CD14-positive monocyte (primary cell): ENCODE results near the gene DOHH. TPM values are rescaled to one million over a fixed set of nuclear protein-coding genes. Genes with fewer than 3 reads are reported as not detected.

Source experiments
- DNase-seq, 3 donors: peaks; one replicate each; pipeline ENCODE4 v3.0.0-alpha.2; 2011 to 2022
- H2AFZ ChIP-seq: 2 replicates; pipeline ENCODE4 v1.6.0; 2012; ENCODE audit warnings: mild to moderate bottlenecking, low read depth, low read length, inconsistent platforms; ENCODE audit not compliant: insufficient read depth, poor library complexity, severe bottlenecking
- H3K27ac ChIP-seq, 2 donors: 1 replicate in 1 of 2; 2 replicates in 1 of 2; pipeline ENCODE4 v1.5.1; 2012 to 2013; ENCODE audit warnings: low read length in 2 of 2, control low read depth in 1 of 2, inconsistent platforms in 1 of 2, low read depth in 1 of 2, mild to moderate bottlenecking in 1 of 2
- H3K27me3 ChIP-seq, 2 donors: one replicate each; pipeline versions ENCODE4 v1.6.0 to v1.6.1; 2011 to 2013; ENCODE audit warnings: low read length in 2 of 2; ENCODE audit not compliant: control insufficient read depth in 2 of 2, insufficient read depth in 2 of 2
- H3K36me3 ChIP-seq, 2 donors: replicated peaks in 1 of 2; 1 replicate in 1 of 2; 2 replicates in 1 of 2; pipeline versions ENCODE4 v1.5.1 to v1.6.1; 2012 to 2013; ENCODE audit warnings: low read length in 2 of 2, control low read depth in 1 of 2, inconsistent platforms in 1 of 2, mild to moderate bottlenecking in 1 of 2; ENCODE audit not compliant: insufficient read depth in 2 of 2, control insufficient read depth in 1 of 2
- H3K4me1 ChIP-seq, 2 donors: 1 replicate in 1 of 2; 2 replicates in 1 of 2; pipeline versions ENCODE4 v1.5.1 to v1.6.1; 2012 to 2013; ENCODE audit warnings: low read length in 2 of 2, control low read depth in 1 of 2, inconsistent platforms in 1 of 2, mild to moderate bottlenecking in 1 of 2, moderate library complexity in 1 of 2; ENCODE audit not compliant: insufficient read depth in 2 of 2, control insufficient read depth in 1 of 2
- H3K4me2 ChIP-seq: replicated peaks from 2 replicates; pipeline ENCODE3; 2012; ENCODE audit warnings: low read length, moderate library complexity, mild to moderate bottlenecking; ENCODE audit not compliant: poor library complexity, severe bottlenecking; ENCODE audit errors: extremely low read depth
- H3K4me3 ChIP-seq, 3 experiments: fragments of 200-600 bp in 1 of 3; sonication (generic) in 1 of 3; replicated peaks in 1 of 3; 1 replicate in 2 of 3; 2 replicates in 1 of 3; pipeline ENCODE4 v1.5.1; 2011 to 2013; ENCODE audit warnings: low read length in 3 of 3, mild to moderate bottlenecking in 3 of 3, control low read depth in 2 of 3, low read depth in 2 of 3, inconsistent platforms in 1 of 3, moderate library complexity in 1 of 3
- H3K79me2 ChIP-seq: 2 replicates; pipeline ENCODE4 v1.6.0; 2012; ENCODE audit warnings: mild to moderate bottlenecking, control low read depth, inconsistent platforms, low read length, moderate library complexity; ENCODE audit not compliant: insufficient read depth
- H3K9ac ChIP-seq: 2 replicates; pipeline ENCODE4 v1.6.0; 2017; ENCODE audit warnings: low read length, mild to moderate bottlenecking; ENCODE audit not compliant: insufficient read depth, poor library complexity, severe bottlenecking
- H3K9me3 ChIP-seq, 2 donors: replicated peaks in 1 of 2; 1 replicate in 1 of 2; 2 replicates in 1 of 2; pipeline versions ENCODE4 v1.5.1 to v1.6.1; 2012 to 2013; ENCODE audit warnings: low read length in 2 of 2, control low read depth in 1 of 2; ENCODE audit not compliant: control insufficient read depth in 1 of 2, insufficient read depth in 1 of 2
- H4K20me1 ChIP-seq: 2 replicates; pipeline ENCODE4 v1.6.0; 2012; ENCODE audit warnings: mild to moderate bottlenecking, low read length, control low read depth, moderate library complexity; ENCODE audit not compliant: insufficient read depth
- H3K27ac Mint-ChIP-seq, 7 donors: one replicate each; pipeline ENCODE4 v1.8.0; 2020; ENCODE audit warnings: mild to moderate bottlenecking in 7 of 7, mixed read lengths in 7 of 7, moderate library complexity in 6 of 7, inconsistent platforms in 2 of 7
- H3K27me3 Mint-ChIP-seq, 3 donors: one replicate each; pipeline ENCODE4 v1.8.0; 2021 to 2022; ENCODE audit warnings: low read depth in 3 of 3, mild to moderate bottlenecking in 3 of 3, mixed read lengths in 3 of 3, moderate library complexity in 3 of 3, inconsistent platforms in 1 of 3
- H3K36me3 Mint-ChIP-seq, 2 donors: one replicate each; pipeline ENCODE4 v1.8.0; 2020; ENCODE audit warnings: mixed read lengths in 2 of 2, inconsistent platforms in 1 of 2, mild to moderate bottlenecking in 1 of 2
- H3K4me1 Mint-ChIP-seq: one replicate; pipeline ENCODE4 v1.8.0; 2020; ENCODE audit warnings: mild to moderate bottlenecking, mixed read lengths
- H3K4me3 Mint-ChIP-seq, 2 donors: one replicate each; pipeline ENCODE4 v1.8.0; 2020; ENCODE audit warnings: mild to moderate bottlenecking in 2 of 2, mixed read lengths in 2 of 2, moderate library complexity in 1 of 2
- H3K9me3 Mint-ChIP-seq, 7 donors: one replicate each; pipeline ENCODE4 v1.8.0; 2020 to 2022; ENCODE audit warnings: mixed read lengths in 7 of 7, mild to moderate bottlenecking in 6 of 7, moderate library complexity in 6 of 7, inconsistent platforms in 2 of 7
- WGBS: methylation state at CpG from one replicate; pipeline ENCODE4 v1.1.5; 2013; ENCODE audit warnings: missing lambda C conversion rate; ENCODE audit not compliant: insufficient coverage; 5-methylcytosine and 5-hydroxymethylcytosine counted together
- intact Hi-C, 2 donors: fragments of 100-400 bp; cut with micrococcal nuclease; formaldehyde crosslinking; loops; one replicate each; pipeline versions ENCODE4 v1.15.0 to v1.15.1; 2023
- polyA plus RNA-seq, 3 donors: library from polyadenylated mRNA; depleted of rRNA in 1 of 3; unstranded in 2 of 3; stranded (reverse) in 1 of 3; fragments of 300-500 nt in 2 of 3; fragments of >200 nt in 1 of 3; fragmentation: Illumina TruSeq in 2 of 3; gene quantifications; 1 replicate in 2 of 3; 2 replicates in 1 of 3; pipeline ENCODE4 v1.2.3, GENCODE V29; 2012 to 2021
- TF ChIP-seq, protein P1 (sequence below): fragments of 200-600 bp; IDR thresholded peaks from one replicate; pipeline ENCODE4 v1.8.0; 2022; ENCODE audit warnings: antibody characterized with exemption, mild to moderate bottlenecking

DOHH gene
- polyA plus RNA-seq, 3 donors, result 3.7 to 4.2 (median 4.1) TPM

DNA sequence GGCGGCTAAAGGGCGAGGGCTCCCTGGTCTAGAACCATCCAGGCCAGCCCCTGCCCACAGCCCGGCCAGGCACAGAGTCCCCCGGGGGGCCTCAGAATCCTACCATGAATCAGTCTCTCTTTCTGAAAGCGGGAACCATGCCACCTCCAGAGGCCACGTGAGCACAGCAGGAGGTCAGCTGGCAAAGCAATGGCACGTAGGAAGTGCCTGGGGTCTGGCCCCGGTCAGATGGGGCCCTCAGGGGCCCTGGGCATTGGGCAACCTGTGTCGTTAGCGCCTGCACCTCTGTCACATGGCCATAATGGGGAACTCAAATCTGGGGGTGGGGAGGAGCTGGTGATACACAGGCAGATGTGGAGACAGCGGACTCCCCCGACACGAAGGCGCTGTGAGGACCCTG lies 48.1 kb upstream of the DOHH start:
- intact Hi-C loops, result loop anchor here (1.0 to 5.0 kb wide), 4 partner anchors 9 to 79 kb away; partner anchors contain the start of genes CACTIN (in 1 of the 2) and MFSD12 (in 1 of the 2)
- Histone ChIP-seq H2AFZ (no peak overlapping the region), H3K27ac (peak overlapping the region; percentile 89 to 98), H3K27me3 (no peaks in the 10 kb centered on the region), H3K4me2 (peak overlapping the region; percentile 66), H3K4me3 (peak overlapping the region in 1 of 3 experiments; percentile 44), H3K4me1 (peaks cover 49 to 61% of the 10 kb centered on the region in 2 donors), H3K79me2 (peaks cover 45% of the 10 kb centered on the region), H3K9ac (peak overlapping the region; percentile 54), H3K9me3 (no peaks in the 10 kb centered on the region), H3K36me3 (peaks cover 38 to 55% of the 10 kb centered on the region in 2 donors), H4K20me1 (peaks cover 48% of the 10 kb centered on the region)
- DNase-seq, result peak; percentile 94 to 96 (median 96)
- Mint-ChIP-seq H3K27ac (peak overlapping the region; percentile 93 to 99 (median 97)), H3K4me1 (peaks cover 46% of the 10 kb centered on the region), H3K9me3 (peaks cover 0 to 2% (median 0%) of the 10 kb centered on the region in 7 donors), H3K4me3 (peak overlapping the region; percentile 67 to 68), H3K27me3 (no peaks in the 10 kb centered on the region), H3K36me3 (peaks cover 37 to 49% of the 10 kb centered on the region in 2 donors)
- 20% methylated on average over 10 of the region's 14 CpGs for WGBS
- TF ChIP-seq, protein P1, sequence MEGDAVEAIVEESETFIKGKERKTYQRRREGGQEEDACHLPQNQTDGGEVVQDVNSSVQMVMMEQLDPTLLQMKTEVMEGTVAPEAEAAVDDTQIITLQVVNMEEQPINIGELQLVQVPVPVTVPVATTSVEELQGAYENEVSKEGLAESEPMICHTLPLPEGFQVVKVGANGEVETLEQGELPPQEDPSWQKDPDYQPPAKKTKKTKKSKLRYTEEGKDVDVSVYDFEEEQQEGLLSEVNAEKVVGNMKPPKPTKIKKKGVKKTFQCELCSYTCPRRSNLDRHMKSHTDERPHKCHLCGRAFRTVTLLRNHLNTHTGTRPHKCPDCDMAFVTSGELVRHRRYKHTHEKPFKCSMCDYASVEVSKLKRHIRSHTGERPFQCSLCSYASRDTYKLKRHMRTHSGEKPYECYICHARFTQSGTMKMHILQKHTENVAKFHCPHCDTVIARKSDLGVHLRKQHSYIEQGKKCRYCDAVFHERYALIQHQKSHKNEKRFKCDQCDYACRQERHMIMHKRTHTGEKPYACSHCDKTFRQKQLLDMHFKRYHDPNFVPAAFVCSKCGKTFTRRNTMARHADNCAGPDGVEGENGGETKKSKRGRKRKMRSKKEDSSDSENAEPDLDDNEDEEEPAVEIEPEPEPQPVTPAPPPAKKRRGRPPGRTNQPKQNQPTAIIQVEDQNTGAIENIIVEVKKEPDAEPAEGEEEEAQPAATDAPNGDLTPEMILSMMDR, result no peak

DNA sequence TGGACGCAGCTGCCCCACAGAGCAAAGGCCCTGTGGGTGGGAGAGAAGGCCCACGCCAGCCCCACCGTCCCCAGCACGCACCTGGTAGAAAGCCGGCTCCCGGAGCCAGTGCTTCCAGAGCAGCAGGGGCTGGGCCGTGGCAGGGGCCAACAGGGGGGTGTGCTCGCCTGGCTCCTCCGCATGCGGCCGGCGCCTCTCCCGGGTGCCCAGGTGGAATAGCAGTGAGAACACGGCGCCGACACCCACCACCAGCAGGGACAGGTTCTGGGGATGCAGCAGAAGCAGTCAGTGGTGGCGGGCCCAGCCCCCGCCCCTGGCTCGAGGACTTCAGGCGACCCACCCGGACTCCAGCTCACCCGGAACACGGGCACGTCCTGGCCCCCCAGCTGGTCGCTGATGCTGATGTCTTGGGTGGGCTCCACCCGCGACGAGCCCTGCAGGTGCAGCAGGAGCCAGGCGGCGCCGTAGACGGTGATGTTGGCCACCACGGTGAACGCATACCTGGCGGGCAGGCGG lies 47.4 kb upstream of the DOHH start:
- H3K27me3 ChIP-seq, result no peaks in the 10 kb centered on the region
- intact Hi-C loops, result loop anchor here (1.0 to 5.0 kb wide), 4 partner anchors 9 to 79 kb away; partner anchors contain the start of genes CACTIN (in 1 of the 2) and MFSD12 (in 1 of the 2)
- Mint-ChIP-seq H3K4me3 (no peak overlapping the region), H3K36me3 (peaks cover 35 to 53% of the 10 kb centered on the region in 2 donors), H3K4me1 (peaks cover 40% of the 10 kb centered on the region), H3K27ac (peak overlapping the region in 4 of 7 donors; percentile 55 to 99 (median 94)), H3K27me3 (no peaks in the 10 kb centered on the region), H3K9me3 (peaks cover 0 to 2% (median 0%) of the 10 kb centered on the region in 7 donors)
- H3K79me2 ChIP-seq, result peaks cover 37% of the 10 kb centered on the region
- TF ChIP-seq, protein P1, result peak; percentile 55
- peaks cover 41 to 53% of the 10 kb centered on the region in 2 donors for H3K4me1 ChIP-seq
- peak overlapping the region; percentile 66 for H3K4me2 ChIP-seq
- peak overlapping the region; percentile 6 for H3K9ac ChIP-seq
- H3K36me3 ChIP-seq, result peaks cover 43 to 60% of the 10 kb centered on the region in 2 donors
- H3K4me3 ChIP-seq, result peak overlapping the region in 1 of 3 experiments; percentile 44
- 88% methylated on average over 30 of the region's 36 CpGs for WGBS
- H3K27ac ChIP-seq, result peak overlapping the region; percentile 89 to 98
- DNase-seq, result no peak
- H3K9me3 ChIP-seq, result no peaks in the 10 kb centered on the region
- peaks cover 53% of the 10 kb centered on the region for H4K20me1 ChIP-seq
- H2AFZ ChIP-seq, result no peak overlapping the region
